ENCODE data around the gene SYNGR1.
"Not testable (repeated sequence)": the region's sequence is repeated elsewhere in the genome, so short reads cannot be mapped to it uniquely, and the experiment has no call there.

SYNGR1 gene

DNA sequence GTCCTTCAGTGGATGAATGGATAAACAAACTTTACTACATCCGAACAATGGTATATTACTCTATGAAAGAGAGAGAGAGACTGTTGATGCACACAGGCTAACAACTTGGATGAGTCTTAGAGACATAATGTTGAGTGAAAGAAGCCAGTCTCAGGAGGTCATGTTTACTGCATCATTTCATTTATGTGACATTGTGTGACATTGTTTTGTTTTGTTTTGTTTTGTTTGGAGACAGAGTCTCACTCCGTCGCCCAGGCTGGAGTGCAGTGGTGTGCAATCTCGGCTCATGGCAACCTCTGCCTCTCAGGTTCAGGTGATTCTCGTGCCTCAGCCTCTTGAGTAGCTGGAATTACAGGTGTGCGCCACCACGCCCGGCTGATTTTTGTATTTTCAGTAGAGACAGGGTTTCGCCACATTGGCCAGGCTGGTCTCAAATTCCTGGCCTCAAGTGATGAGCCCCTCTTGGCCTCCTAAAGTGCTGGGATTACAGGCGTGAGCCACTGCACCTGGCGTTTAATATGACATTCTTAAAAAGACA, 62.1 kb downstream of the SYNGR1 start:
- DNase-seq: not testable (repeated sequence)

GRCh38 chr22:39413204-39413603, 63.4 kb downstream of the SYNGR1 start:
- DNase-seq: not testable (repeated sequence)

DNA sequence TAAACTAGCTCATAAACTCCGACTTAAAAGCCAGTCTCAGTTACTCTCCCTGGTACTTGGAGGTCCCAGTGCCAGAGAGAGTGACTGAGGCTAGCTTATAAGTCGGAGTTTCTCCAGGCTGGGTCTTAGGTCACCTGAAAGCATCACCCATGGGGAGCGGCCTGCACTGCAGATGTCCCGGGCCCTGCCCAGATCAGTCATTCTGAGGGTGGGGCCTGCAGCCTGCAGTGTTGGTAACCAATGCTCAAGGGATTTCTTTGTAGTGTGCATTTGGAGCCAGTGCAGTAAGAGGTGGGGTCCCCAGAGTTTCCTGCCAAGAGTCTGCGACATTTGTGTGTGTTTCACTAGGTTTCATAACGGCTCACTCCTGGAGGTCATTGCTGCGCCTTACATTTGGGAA, 64.6 kb downstream of the SYNGR1 start:
- DNase-seq: no peak

- DNase-seq: no peak
Measured at GRCh38 chr22:39414886-39415285, 65.1 kb downstream of the SYNGR1 start.

DNA sequence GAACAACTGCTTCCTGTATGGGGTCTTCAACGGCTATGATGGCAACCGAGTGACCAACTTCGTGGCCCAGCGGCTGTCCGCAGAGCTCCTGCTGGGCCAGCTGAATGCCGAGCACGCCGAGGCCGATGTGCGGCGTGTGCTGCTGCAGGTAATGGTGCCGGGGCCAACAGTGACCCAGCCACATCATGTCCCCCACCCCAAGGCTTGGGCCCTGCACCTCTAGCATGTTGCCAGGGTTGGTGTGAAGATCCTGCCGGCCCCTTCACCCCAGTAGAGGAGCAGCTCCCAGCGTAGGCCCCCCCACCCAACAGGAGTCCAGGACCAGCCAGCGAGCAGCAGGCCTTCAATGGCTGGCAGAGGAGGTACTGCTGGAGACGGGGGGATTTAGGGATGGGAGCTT, 65.7 kb downstream of the SYNGR1 start:
- no peak for DNase-seq

- DNase-seq: no peak
Measured at GRCh38 chr22:39416319-39416718, 66.5 kb downstream of the SYNGR1 start.

GRCh38 chr22:39417641-39418040, 67.8 kb downstream of the SYNGR1 start:
- DNase-seq: no peak

GRCh38 chr22:39418696-39419095, 68.9 kb downstream of the SYNGR1 start:
- DNase-seq: no peak

GRCh38 chr22:39419096-39419495, 69.3 kb downstream of the SYNGR1 start:
- DNase-seq: no peak

DNA sequence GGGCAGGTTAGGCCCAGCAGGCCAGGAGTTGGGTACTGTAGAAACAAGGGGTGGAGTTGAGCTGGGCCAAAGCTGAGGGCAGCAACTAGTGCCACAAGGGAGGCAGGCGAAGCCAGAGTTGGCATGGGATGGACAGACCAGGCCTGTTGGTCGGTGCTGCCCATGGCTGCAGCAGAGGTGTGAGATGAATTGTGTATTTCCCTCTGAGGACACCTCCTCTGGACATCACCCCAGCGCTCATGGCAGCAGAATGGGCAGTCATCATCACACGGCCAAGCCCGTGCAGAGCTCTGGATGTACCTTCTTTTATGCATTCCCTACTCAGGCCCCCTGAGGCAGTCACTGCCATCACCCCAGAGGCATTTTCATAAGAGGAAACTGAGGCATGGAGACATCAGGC, 70.1 kb downstream of the SYNGR1 start:
- no peak for DNase-seq

- no peak for DNase-seq
Measured at GRCh38 chr22:39421691-39422090, 71.9 kb downstream of the SYNGR1 start.

- no peak for DNase-seq
Measured at GRCh38 chr22:39422101-39422500, 72.3 kb downstream of the SYNGR1 start.

DNA sequence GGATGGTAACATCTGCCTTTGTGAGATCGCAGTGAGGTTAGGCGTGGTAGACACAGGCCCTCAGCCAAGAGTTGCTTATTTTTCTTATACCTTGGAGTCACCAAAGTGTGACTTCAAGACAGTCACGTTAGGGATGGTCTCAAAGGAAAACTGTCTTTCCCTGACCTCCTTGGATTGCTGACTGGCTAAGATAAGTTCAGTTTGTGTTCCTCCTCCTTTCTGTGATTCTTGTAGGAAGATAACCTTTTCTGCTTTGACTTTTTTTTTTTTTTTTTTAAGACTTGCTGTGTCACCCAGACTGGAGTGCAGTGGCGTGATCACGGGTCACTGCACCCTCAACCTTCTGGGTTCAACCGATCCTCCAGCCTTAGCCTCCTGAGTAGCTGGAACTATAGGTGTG, 72.9 kb downstream of the SYNGR1 start:
- no peak for DNase-seq

- no peak for DNase-seq
Measured at GRCh38 chr22:39423976-39424375, 74.2 kb downstream of the SYNGR1 start.

GRCh38 chr22:39426380-39427043, 76.7 kb downstream of the SYNGR1 start:
- no peak for DNase-seq

DNA sequence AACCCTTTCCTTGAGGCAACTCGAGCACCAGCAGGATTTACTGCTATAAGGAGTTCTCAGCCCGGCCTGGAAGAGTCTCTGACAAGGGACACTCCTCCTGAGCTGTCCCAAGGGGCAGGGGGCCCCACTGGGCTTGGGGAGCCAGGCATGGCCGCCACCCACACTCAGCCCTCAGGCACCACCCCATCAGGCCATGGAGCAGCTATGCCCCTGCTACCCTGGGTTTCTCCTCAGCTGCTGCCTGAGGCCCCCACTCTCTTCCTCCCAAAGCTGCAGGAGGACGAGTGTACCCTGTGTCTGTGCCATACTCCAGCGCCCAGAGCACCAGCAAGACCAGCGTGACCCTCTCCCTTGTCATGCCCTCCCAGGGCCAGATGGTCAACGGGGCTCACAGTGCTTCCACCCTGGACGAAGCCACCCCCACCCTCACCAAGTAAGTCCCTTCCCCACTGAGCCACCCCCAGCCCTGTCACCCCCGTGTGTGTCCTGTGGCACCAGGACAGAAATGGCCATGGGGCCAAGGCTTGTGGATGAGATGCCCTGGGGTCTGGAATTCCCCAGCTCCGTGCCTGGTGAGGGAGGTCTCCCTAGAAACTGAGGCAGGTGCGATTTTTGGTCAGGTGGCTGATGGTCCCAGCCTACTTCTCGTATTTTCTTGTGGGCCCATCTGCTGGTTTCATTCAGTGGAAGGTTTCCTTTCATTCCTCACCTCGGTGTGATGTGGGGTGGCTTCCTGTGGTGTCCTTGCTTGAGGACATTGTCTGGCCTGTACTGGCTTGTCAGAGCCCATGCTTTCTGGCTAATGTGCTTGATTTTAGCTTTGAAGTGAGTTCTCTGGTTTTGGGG, 78.2 kb downstream of the SYNGR1 start:
- DNase-seq: no peak

DNA sequence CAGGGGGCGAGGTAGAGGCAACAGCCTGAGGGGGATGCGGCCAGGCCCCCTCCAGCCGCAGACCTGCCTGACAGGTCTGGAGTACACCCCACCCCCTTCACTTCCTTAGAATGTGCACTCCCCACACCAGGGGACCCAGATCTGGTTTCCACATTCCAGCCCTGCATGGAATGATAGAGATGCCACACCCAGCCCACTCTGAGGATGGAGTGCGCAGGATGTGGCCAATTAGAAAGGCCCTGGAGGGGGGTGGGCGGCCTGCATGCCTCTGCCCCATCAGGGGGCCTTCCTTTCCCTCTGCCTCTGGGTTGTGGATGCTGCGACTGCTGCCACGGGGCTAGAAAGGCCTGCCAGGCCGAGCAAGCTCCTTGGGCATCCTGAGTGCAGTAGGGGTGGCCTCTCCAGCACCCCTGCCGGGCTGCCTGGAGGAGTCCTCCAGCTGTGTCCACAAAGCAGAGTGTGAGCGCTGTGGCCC, 78.8 kb downstream of the SYNGR1 start:
- no peak for DNase-seq

GRCh38 chr22:39429186-39429585, 79.4 kb downstream of the SYNGR1 start:
- DNase-seq: no peak

- no peak for DNase-seq
Measured at GRCh38 chr22:39429916-39430575, 80.3 kb downstream of the SYNGR1 start.

DNA sequence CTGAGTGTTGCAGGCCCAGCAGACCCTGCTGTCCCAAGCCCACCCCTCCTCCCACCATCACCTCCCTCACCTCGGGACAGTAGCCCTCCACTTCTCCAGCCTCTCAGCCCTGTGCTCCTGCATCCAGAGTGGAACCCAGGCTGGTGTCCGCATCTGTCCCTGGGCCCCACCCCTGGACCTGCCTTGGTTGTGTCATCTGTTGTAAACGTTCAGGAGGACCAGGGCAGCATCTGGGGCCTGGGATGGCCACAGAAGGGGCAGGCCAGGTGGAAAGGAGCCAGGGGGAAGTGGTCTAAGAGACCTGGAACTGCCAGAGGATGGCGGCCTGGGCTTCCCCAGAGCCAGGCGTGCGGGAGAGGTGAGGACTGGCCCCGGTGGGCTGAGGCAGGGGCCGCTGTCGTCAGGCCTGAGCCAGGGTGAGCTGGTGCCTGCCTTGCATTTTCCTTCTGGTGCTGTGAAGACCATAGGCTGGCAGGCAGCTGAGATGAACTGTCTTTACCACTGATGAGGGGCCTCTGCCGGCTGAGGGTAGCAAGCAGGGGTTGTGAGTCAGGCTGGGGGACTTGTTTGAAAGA, 80.9 kb downstream of the SYNGR1 start:
- no peak for DNase-seq

- no peak for DNase-seq
Measured at GRCh38 chr22:39431216-39431801, 81.5 kb downstream of the SYNGR1 start.

DNA sequence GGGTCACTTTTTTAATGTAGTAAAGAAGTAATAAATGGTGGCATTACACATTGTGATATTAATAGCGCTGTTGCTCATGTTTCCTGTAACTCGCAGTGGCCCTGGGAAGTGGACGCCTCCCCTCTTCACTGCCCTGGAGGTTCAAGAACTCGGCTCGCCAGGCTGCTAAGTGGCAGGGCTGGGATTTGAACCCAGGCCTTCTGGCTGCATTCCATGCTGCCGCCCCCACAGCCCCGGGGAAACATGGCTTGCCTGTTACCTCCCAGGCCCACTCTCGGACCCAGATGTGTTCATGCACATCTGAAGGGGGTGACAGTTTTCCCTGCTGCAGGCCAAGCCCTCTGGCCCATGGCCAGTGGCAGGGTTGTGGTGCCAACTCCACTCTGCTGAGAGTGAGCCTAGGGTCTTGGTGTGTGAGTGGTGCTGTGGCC, 82.0 kb downstream of the SYNGR1 start:
- no peak for DNase-seq

DNA sequence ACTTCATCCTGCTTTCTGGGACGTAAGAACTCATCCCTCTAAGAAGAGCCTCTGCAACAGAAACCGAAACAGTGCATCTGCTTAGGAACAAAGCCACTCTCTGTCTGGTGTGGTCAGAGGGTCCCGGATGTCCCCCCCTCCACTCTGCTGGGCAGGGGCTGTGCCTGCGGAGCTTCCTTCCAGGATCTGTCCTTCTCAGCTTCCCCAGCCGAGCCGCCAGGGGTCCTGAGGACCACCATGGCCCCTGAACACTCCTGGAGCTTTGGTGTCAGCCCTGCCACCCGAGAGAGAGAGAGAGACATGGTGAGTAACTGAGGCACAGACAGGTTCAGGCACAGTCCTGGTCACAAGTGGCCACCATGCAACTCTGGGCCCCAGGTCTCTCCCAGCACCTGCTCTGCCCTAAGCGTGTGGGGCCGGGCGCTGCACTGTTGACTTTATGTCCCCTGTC, 82.6 kb downstream of the SYNGR1 start:
- no peak for DNase-seq
